ENCODE data around the gene MYEF2. TPM values are rescaled to one million over a fixed set of nuclear protein-coding genes. Genes with fewer than 3 reads are reported as not detected.

Gene MYEF2
- total RNA-seq (1 to 10 TPM in 1 of 2 donors, under 1 TPM in 1; 0.42 to 1.2 TPM), polyA plus RNA-seq (under 1 TPM; 0.07 to 0.25 TPM)

GRCh38 chr15:48177766-48178647 is at the start of gene MYEF2:
TSS of gene MYEF2 (minus strand) at chr15:48178295. CDS start at chr15:48178237, 58 bp downstream.
- peak; percentile 47 for DNase-seq (ENCODE audit: low spot score)
- no peaks in the 10 kb centered on the region for H3K9me3 ChIP-seq (ENCODE audit: control insufficient read depth in 4 of 4, low read length in 3 of 4)
- no peak within 1 kb of the TSS for H3K9ac ChIP-seq (ENCODE audit: low read depth in 1 of 2, low read length in 2 of 2)
- TF ChIP-seq SP1 (IDR thresholded peaks at IDR 0.05), result no peak
- TF ChIP-seq TAF1 (conservative IDR thresholded peaks at IDR 0.05), result no peak
- TF ChIP-seq JUND (IDR thresholded peaks at IDR 0.05), result no peak
- TF ChIP-seq HNF4A (conservative IDR thresholded peaks at IDR 0.05), result no peak
- no peak for TF ChIP-seq FOXA1 (IDR thresholded peaks at IDR 0.05)
- TF ChIP-seq RXRA (IDR thresholded peaks at IDR 0.05), result no peak
- TF ChIP-seq CTCF (IDR thresholded peaks at IDR 0.05; ENCODE audit: low read depth, low read length, missing input control), result no peak
- no peak for TF ChIP-seq HNF4G (IDR thresholded peaks at IDR 0.05)
- TF ChIP-seq YY1 (IDR thresholded peaks at IDR 0.05), result no peak
- no peak for TF ChIP-seq EGR1 (IDR thresholded peaks at IDR 0.05; ENCODE audit: low read depth in 2 of 2)
- no peak for TF ChIP-seq MAX (IDR thresholded peaks at IDR 0.05)
- no peak for TF ChIP-seq NR2F2 (IDR thresholded peaks at IDR 0.05)
- no peak within 1 kb of the TSS for H3K27ac ChIP-seq (ENCODE audit: low read depth in 1 of 2, low read length in 2 of 2)
- peaks cover 0 to 6% (median 1%) of the 10 kb centered on the region in 4 donors for H3K27me3 ChIP-seq (ENCODE audit: control insufficient read depth in 4 of 4, insufficient read depth in 4 of 4, low read length in 3 of 4)
- 4% methylated on average over 71 of the region's 71 CpGs for WGBS
- peaks cover 0 to 8% (median 0%) of the 10 kb centered on the region in 4 donors for H3K4me1 ChIP-seq (ENCODE audit: control insufficient read depth in 4 of 4, insufficient read depth in 4 of 4, low read length in 3 of 4)
- H3K4me3 ChIP-seq (ENCODE audit: low read depth in 1 of 3, low read length in 3 of 3), result peak within 1 kb of the TSS in 2 of 3 donors; percentile 32 to 54
- no peaks in the 10 kb centered on the region for H3K36me3 ChIP-seq (ENCODE audit: control insufficient read depth in 4 of 4, insufficient read depth in 3 of 4, low read depth in 1 of 4, low read length in 3 of 4)

GRCh38 chr15:48225771-48226170 is 47.7 kb upstream of the MYEF2 start:
- H3K27me3 ChIP-seq (ENCODE audit: control insufficient read depth in 4 of 4, insufficient read depth in 4 of 4, low read length in 3 of 4), result peaks cover 0 to 3% (median 0%) of the 10 kb centered on the region in 4 donors
- no peak for DNase-seq (ENCODE audit: low spot score)
- no peak overlapping the region for H3K4me3 ChIP-seq (ENCODE audit: low read depth in 1 of 3, low read length in 3 of 3)
- no peaks in the 10 kb centered on the region for H3K36me3 ChIP-seq (ENCODE audit: control insufficient read depth in 4 of 4, insufficient read depth in 3 of 4, low read depth in 1 of 4, low read length in 3 of 4)
- no peak overlapping the region for H3K27ac ChIP-seq (ENCODE audit: low read depth in 1 of 2, low read length in 2 of 2)
- WGBS, result 73% methylated on average over 3 of the region's 3 CpGs
- H3K4me1 ChIP-seq (ENCODE audit: control insufficient read depth in 4 of 4, insufficient read depth in 4 of 4, low read length in 3 of 4), result no peaks in the 10 kb centered on the region
- H3K9ac ChIP-seq (ENCODE audit: low read depth in 1 of 2, low read length in 2 of 2), result no peak overlapping the region
- TF ChIP-seq HNF4G (IDR thresholded peaks at IDR 0.05), result no peak
- TF ChIP-seq MAX (IDR thresholded peaks at IDR 0.05), result no peak
- TF ChIP-seq CTCF (IDR thresholded peaks at IDR 0.05; ENCODE audit: low read depth, low read length, missing input control), result no peak
- no peak for TF ChIP-seq GABPA (IDR thresholded peaks at IDR 0.05 in 1 of 2, conservative IDR thresholded peaks at IDR 0.05 in 1 of 2)
- no peak for TF ChIP-seq SP1 (IDR thresholded peaks at IDR 0.05)
- no peak for TF ChIP-seq ZBTB33 (IDR thresholded peaks at IDR 0.05)
- TF ChIP-seq EGR1 (IDR thresholded peaks at IDR 0.05; ENCODE audit: low read depth in 2 of 2), result no peak
- TF ChIP-seq FOXA2 (IDR thresholded peaks at IDR 0.05), result no peak
- no peak for TF ChIP-seq ATF3 (IDR thresholded peaks at IDR 0.05)
- no peak for TF ChIP-seq FOXA1 (IDR thresholded peaks at IDR 0.05)
- TF ChIP-seq REST (IDR thresholded peaks at IDR 0.05), result no peak
- TF ChIP-seq RXRA (IDR thresholded peaks at IDR 0.05), result no peak
- TF ChIP-seq NR2F2 (IDR thresholded peaks at IDR 0.05), result no peak
- TF ChIP-seq RAD21 (IDR thresholded peaks at IDR 0.05), result no peak
- no peak for TF ChIP-seq YY1 (IDR thresholded peaks at IDR 0.05)
- no peaks in the 10 kb centered on the region for H3K9me3 ChIP-seq (ENCODE audit: control insufficient read depth in 4 of 4, low read length in 3 of 4)

Measured in liver (tissue), 9 donors.